ENCODE data around the gene ARHGAP22.

DNA sequence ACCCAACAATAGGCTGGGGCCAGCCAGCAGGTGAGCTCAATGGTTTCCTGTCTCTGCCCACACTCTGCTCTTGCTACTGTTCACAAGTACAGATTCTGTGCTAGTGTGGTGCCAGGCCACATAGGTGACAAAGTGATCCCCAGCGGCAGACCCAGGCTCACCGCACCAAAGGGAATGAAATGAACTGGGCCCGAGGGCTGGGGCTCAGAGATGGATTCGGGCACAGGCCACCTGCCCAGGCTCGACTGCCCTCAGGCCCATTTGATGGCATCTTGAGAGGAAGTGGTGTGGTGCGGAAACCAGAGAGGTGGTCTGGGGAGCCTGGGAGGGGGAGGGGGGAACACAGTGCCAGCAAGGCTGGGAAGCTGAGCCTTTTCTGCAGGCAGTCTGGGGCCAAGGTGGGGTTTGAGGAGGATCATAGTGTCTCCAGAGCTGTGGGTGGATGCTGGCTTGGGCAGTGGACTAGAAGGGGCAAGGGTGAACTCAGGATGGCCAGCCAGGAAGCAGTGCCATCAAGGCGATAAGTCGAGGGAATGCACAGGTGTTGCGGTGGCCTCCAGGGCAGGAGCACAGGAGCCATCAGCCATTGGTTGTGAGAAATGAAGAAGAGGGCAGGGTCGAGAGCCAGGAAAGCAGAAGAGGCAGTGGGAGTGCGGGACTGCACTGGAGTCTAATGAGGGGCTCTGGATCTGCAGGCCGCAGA, 85.2 kb downstream of the ARHGAP22 start:
- no peak for TF ChIP-seq POLR2A (IDR thresholded peaks at IDR 0.05)
- TF ChIP-seq, protein P1, sequence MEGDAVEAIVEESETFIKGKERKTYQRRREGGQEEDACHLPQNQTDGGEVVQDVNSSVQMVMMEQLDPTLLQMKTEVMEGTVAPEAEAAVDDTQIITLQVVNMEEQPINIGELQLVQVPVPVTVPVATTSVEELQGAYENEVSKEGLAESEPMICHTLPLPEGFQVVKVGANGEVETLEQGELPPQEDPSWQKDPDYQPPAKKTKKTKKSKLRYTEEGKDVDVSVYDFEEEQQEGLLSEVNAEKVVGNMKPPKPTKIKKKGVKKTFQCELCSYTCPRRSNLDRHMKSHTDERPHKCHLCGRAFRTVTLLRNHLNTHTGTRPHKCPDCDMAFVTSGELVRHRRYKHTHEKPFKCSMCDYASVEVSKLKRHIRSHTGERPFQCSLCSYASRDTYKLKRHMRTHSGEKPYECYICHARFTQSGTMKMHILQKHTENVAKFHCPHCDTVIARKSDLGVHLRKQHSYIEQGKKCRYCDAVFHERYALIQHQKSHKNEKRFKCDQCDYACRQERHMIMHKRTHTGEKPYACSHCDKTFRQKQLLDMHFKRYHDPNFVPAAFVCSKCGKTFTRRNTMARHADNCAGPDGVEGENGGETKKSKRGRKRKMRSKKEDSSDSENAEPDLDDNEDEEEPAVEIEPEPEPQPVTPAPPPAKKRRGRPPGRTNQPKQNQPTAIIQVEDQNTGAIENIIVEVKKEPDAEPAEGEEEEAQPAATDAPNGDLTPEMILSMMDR (IDR thresholded peaks at IDR 0.05): no peak

All from upper lobe of left lung (tissue), 4 donors.